Sciatic nerve (tissue), 2 donors: ENCODE measurements around the gene CTNNA3. TPM values are rescaled to one million over a fixed set of nuclear protein-coding genes. Genes with fewer than 3 reads are reported as not detected.

Source experiments
- ATAC-seq: fragments of 200-7000 bp; cut with Tn5 transposase; one replicate; pipeline ENCODE4 v1.9.1; 2020; ENCODE audit warnings: mild to moderate bottlenecking, moderate library complexity
- DNase-seq: peaks from one replicate; pipeline ENCODE4 v3.0.0-alpha.2; 2020; ENCODE audit warnings: low spot score
- intact Hi-C: fragments of 100-400 bp; cut with DNase I; formaldehyde crosslinking; loops from one replicate; pipeline ENCODE4 v1.14.2; 2022
- total RNA-seq: library from RNA; stranded (reverse); fragmentation: NEBNext Ultra II Directional; extraction: Animal tissue kit (Norgen Biotek cat#: 25700); gene quantifications from one replicate; pipeline ENCODE4 v1.2.1, GENCODE V29; 2021
- donor health status: DM: no; HTN: no; CAD: no.
- donor health status: DM: no; HTN: no; CAD: no.

Gene CTNNA3
- total RNA-seq, 1 donor from 2014 or later, result 89.6 TPM

DNA sequence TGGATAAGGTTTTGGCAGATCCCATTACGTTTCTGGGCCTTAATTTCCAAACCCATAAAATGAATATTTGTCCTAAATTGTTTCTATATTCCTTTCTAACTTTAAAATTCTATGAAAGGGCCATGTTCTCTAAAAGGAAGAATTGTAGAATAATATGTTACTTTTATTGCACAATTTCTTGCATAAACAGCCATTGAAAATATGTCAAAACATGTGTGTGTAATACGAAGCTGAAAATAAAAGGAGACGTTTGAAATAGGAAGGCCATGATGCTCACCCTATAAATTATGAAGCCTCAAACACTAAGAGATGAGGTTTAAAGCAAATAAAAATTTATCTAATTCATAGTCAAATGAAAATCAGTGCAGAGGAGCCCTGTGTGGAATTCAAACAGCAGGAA, 915.2 kb downstream of the CTNNA3 start:
- no peak for ATAC-seq
- intact Hi-C loops, result no loop called here

DNA sequence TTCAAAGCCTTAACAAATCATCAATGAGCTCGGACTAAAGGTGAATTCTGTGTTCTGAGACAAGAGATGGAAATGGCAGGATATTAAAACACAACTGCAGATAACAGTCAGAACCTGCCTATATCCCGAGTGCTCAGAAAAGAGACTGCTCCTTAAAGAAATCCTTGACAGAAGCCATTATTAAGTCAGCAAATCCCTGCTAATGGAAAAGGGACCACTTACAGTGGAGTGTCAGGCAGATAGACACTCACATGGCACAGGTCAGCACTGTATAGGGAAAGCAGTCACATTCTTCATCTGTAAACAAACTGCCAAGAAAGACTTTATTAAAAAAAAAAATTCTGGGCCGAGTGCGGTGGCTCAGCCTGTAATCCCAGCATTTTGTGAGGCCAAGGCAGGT, 917.6 kb downstream of the CTNNA3 start:
- DNase-seq, result no peak
- intact Hi-C loops, result no loop called here
- no peak for ATAC-seq

More for the DNA sequence above, 915.2 kb downstream of the CTNNA3 start:
- DNase-seq, result no peak

DNA sequence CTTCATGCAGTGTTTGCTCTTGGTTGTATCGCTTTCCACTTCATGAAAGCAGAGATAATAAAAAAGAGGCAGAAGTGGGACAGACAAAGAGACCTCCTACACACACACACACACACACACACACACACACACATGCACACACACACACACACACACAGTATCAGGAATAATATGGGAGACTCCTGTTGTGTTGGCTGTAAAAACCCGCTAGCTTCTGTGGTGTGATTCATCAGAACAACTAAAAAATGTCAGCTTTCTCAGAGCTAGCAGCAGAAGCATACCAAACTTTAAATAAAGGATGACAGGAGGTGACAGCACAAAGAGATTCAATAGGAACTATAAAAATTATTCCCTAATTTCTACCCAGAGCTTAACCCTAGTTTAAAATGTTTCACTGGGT, 918.3 kb downstream of the CTNNA3 start:
- DNase-seq (no peak), ATAC-seq (no peak)
- intact Hi-C loops, result no loop called here

DNA sequence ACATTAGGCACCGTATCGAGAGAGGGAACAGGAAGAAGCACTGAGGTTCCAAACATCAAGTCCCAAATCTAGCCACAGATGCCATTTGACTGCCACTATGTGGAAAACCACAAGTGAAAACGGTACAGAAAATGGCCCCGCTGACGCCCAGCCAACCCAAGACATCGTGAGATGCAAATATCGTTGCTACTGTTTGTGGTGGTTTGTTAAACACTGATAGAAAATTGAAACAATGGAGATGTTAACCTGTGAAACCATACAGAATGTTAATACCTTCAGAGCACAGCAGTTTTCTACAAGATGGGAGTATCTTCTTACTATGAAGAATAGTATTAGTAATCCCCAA, 922.5 kb downstream of the CTNNA3 start:
- DNase-seq, result no peak
- ATAC-seq, result no peak
- intact Hi-C loops, result no loop called here

DNA sequence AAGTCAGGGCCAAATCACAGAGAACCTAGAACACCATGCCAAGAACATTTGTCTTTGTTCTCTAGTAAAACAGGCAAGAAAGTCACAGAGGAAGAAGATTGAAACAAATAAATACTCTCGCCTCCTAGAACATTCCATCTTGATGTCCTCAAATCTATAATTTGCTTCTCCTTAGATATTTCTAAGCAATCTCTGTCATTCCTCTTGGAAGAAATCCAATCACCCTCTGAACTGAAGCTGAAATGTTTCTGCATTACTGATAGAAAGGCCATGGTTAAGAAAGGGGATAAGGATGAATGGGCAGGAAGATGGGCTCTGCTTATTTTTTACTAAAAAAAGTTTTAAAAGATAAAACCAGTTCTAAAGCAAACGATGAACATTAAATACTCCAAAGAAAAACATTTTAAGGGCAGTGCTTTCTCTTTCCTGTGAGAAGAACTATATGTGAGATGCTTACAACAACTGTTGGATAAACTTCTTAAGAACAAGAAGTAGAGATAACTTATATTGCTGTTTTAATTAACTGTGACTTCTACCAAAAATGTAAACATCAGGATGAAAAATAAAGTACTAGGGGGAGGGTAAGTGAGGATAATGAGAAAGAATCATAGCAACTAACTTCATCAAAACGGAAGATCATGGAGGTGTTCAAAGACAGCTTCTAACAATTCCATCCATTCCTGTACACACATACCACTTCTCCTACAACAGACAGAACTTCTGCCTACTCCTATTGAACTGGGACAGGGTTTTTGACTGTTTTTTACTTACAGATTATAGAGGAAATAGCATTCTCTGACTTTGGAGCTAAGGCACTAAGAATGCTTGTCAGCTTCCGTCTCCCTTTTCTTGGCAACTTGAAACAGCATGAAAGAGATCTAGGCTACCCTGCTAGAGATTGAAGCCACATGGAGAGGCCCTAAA, 923.2 kb downstream of the CTNNA3 start:
- DNase-seq (no peak), ATAC-seq (no peak)
- intact Hi-C loops, result no loop called here

DNA sequence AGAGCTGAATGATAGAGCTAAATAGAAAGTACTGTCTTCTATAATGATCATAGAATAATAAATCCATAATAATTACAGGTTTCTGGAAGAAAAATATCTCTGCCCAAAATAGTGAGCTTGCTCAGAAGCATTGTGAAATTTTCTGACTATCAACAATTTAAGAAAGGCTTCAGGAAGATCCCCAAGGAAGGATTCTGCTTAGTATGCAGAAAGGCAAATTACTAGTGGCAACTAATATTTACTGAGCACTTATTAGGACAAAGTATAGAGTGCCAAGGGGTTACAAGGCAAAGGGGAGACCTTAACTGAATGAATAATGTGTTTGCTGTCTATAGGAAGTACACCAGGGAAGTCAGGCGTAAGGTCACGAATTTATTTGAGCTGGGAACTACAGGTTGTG, 928.3 kb downstream of the CTNNA3 start:
- intact Hi-C loops, result no loop called here
- ATAC-seq (no peak), DNase-seq (no peak)

DNA sequence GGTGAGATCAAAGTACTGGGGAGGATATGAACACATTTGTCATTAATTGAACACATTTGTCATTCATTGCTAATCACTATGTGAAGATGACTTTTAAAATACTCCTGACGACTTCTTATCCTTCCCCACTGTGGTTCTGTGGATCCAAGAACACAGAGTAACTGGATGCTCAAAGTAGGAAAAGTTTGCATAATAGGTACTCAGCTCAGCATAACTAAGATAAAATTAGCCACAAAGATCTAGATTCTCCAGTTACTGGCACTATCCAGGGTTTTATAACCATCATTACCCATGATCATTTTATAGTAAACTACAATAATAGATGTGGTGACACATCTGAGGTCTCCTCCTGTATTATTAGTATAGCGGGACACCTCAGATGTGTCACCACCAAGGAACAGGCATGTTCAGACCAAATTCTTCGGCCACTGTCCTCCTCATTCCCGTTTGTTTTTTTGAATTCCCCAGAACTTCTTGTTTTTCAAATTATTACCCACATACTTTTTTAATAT, 933.7 kb downstream of the CTNNA3 start:
- DNase-seq (no peak), ATAC-seq (no peak)
- intact Hi-C loops, result no loop called here

DNA sequence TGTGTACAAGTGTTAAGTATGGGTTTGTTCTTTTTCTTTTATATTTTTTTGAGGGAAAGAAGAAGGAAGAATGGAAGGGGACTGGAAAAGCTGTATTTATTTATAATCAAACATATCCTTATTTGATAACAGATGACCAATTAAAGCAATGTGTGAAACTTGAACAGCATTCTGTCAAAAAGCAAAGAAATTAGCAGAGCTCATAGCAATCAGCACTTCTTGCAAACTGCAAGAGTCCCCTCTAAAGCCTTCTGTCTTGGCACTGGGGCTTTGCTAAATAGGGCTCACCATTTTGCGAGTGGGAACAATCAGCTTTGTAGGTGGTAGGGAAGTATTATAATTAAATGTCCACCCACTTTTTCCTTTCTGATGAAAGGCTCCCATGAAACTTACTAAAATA, 935.1 kb downstream of the CTNNA3 start:
- DNase-seq (no peak), ATAC-seq (no peak)
- intact Hi-C loops, result no loop called here

DNA sequence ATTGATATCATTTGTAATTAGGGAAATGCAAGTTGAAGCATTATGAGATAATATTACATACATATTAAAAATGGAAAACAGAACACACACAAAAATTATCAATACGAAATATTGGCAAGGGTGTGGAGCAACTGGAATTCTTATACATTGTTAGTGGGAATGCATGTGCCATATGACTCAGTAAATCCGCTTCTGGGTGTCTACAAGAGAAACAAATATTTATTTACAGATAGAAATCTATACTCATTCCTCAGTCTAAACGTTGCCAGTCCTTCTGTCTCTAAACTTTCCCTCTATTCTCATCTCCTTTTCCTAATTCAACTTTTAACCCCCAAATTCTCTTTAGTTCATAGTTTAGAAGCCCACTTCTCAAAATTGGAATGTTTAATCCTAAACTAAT, 940.5 kb downstream of the CTNNA3 start:
- ATAC-seq, result no peak
- no peak for DNase-seq
- intact Hi-C loops, result no loop called here

DNA sequence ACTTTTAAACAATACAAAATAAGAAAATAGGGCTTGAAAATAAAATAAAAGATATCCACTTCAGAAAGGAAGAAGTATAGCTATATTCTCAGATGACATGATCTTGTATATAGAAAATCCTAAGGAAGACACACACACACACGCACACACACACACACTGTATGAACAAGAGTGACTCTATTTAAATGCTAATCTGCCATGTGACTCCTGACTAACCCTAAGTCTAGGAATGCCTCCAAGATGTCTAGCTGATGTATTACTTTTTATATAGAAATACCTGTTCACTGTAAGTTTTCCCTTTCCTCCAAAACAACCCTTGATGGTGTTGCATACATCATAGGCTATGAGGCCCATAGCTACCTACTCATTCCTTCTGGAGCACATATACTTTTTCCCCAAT, 943.3 kb downstream of the CTNNA3 start:
- intact Hi-C loops, result no loop called here
- DNase-seq (no peak), ATAC-seq (no peak)

DNA sequence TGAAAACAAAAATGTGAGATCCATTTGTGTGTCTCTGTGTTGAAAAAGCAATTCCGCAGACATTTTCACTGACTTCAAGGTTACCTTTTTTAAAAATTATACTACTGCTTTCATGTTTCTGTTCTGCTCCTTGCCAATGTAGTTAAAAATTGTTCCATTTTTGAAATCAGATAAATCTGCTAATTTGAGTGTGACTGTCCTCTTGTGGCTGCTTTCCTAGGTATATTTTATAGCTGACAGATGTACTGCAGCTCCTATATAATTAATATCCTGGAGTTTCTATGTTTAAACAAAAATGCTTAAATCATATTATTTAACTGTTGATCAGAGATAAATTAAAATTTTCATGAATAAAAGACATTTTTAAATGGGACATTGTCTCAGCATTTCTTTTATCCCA, 947.8 kb downstream of the CTNNA3 start:
- DNase-seq (no peak), ATAC-seq (no peak)
- intact Hi-C loops, result no loop called here

DNA sequence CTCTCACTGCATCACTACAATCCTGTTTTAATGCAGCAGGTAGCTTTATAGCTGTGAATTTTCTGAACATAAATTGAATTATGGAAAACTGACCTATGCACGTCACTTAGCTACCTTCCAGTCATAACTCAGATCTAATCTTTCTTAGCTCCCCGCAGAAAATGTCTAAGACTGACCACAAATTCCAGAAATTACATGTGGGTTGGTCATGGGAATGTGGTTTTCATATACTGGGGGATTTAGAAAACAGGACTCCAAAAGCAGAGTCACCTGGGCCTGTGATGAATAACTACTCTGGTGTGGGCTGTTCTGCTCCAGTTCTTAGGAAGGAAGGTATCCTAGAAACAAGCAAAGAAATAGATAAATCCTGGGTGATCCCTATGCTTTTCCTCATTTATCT, 948.5 kb downstream of the CTNNA3 start:
- DNase-seq (no peak), ATAC-seq (no peak)
- intact Hi-C loops, result no loop called here

DNA sequence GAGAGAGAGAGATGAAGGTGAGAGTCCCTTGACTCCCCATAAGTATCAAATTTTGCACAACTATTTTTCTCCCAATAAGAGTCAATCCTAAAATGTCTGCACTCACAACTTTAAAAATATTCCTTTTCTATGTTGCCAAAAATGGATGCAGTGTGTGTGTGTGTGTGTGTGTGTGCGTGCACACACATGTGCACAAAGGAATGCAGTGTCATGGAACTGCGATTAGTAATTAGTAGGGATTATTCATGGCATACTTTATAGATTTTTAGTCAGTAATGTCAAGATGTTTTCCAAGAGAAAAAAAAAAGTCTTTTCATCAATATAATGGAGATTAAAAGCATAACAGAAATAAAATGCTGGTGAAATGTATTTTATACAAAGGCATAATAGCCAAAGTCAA, 949.3 kb downstream of the CTNNA3 start:
- ATAC-seq (no peak), DNase-seq (no peak)
- intact Hi-C loops, result no loop called here

DNA sequence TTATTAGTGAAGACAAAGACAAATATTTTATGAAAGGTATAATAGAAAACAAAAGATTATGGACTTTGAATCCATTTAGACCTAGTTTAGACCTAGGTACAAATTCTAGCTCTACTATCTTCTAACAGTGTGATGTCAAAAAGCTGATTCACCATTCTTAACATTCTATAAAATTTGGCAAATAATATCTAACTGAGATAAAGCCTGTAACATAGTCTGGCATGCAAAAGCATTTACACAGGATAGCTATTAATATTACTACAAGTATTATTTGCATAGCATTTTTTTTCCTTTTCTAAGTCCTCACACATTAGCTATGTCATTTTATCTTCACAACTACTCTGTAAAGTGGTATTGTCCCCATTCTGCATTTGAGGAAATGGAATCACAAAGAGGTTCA, 949.7 kb downstream of the CTNNA3 start:
- ATAC-seq, result no peak
- intact Hi-C loops, result no loop called here
- DNase-seq, result no peak

DNA sequence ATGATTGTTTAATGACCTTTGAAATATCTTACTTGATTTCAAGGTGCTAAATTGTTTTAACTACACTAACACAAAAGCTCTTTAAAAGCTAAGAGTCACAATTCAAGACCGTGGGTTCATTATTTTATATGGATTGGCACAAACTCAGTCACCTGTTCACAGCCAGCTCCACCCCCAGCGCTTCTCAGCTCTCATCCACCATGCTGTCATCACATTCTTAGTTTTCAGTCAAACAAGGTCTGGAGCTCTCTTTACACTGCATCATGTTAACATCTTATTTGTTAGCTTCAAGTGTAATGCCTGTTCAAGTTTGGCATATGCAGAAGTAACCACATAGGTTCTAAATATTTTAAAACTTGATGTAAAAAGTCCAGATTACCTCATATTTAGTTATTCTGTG, 951.1 kb downstream of the CTNNA3 start:
- intact Hi-C loops, result no loop called here
- ATAC-seq, result no peak
- DNase-seq, result no peak

DNA sequence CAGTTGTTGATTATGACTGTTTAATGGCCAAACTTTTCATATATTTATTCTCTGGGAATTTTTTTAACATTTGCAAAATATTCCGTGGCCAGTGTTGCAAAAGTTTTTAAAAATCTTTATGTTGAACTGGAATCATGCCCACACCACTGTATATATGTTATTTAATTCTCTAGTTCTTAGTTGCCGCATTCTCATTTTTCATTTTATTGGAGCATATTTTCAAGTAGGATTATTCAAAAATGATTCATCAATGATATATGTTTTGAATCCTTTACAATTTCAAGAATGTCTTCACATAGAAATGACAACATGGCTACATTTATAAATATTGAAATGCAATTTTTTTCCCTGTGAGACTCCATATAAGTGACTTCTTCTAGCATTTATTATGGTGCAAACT, 958.8 kb downstream of the CTNNA3 start:
- intact Hi-C loops, result no loop called here
- no peak for DNase-seq
- no peak for ATAC-seq

DNA sequence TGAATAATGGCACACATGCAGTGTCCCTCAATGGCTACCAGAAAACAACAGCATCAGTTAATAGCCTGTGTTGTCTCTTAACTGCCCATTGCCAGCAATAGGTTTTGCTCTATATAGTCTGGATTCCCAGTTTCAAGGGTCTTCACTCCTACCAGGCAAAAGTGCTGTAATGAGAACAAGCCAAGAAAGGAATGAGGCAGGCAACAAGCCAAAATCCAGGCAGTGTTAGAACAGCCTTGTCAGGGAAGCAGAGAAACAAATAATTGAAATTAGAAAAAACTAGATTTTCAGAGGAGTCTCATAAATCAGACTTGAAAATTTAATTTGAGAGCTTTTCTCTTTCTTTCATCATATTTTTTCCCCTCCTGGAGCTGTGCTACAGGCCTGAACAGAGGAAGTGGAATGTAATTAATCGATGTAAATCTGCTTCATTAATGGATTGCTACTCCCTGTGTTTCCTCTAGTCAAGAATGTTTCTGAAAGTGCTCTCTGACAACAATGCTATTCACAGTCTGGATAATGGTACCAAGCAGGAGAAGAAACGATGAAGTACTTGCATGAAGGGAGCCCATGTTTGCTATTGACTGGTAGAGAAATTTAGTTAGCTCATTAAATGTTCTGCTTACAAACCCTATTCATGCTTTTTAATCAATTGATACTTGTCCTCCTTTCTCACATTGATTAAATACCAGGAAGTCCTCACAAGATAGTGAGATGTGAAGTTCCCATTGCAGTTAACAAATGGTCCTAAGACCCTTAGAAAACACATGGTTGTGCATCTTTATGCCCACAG, 972.2 kb downstream of the CTNNA3 start:
- ATAC-seq, result no peak
- intact Hi-C loops, result no loop called here

DNA sequence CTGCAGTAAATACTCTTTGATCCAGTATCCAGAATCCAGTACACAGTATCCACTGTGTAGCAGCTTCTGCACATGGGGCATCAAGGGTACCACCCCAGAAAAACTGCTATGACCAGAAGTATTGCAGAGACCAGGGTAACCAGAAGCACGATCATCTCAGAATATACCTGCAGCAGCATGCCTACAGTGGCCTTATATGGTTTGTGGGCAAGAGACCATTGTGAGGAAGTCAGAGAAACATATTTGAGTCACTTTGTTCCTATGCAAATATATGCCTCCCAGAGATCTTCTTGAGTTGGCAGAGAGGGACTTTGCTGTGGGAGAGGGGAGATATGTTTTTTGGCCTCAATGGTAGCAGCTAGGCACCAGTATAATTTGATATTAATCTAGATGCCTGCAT, 976.5 kb downstream of the CTNNA3 start:
- intact Hi-C loops, result no loop called here
- ATAC-seq (no peak), DNase-seq (no peak)

More for the DNA sequence above, 972.2 kb downstream of the CTNNA3 start:
- no peak for DNase-seq

DNA sequence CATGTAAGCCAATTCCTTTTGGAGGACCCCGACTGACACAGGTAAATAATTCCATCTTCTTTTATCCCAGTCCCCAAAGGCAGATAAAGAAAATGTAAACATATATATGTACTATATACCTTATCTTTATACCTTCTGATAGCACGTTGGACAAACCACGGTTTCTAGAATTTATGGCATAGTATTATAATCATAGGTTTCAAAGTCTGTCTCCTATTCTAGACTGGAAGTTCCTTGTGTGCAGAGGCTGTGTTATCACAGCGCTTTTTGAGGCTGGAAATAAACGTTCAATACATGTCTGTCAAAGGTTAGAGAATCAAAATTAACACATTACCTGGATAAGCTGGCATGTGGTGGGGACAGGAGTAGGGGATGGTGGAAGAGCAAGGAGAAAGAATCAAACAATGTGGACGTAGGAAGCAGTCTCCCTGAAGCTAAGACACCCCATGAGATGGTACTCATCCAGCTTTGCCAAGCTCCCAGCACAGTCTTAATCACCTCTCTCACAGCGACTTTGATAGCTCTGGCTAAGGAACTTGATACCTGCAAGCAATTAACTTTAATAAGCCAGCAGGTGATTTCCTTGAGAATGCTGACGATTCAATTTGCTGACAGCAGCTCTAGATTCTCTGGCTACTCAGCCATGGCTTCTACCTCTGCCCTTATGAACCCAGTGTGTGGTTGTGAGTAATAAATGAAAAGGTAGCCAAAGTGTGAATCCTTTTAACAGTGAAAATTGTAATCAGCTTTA, 978.6 kb downstream of the CTNNA3 start:
- intact Hi-C loops, result no loop called here
- ATAC-seq, result no peak
- no peak for DNase-seq

DNA sequence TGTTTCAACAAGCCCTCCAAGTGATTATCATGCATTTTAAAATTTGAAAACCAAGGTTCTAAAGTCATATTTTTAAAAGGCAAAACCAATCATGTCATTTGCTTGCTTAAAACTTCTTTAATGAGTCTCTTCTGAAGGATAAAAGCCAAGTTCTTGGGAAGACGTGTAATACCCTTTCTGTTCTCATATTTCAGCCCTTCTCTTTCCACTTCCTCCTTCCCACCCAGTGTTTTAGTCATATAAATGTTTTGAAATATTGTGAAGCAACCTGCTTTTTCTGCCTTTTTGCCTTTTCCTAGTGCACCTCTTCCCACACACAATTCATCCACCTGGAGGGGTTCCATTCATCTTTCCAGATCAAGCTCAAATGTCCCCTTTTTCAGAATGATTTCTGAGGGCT, 981.3 kb downstream of the CTNNA3 start:
- ATAC-seq, result no peak
- DNase-seq, result no peak
- intact Hi-C loops, result no loop called here
